SK-N-MC (cell line): ENCODE measurements around the gene DDC.

ENCODE experiments used
- EZH2 ChIP-seq: fragments of 200-600 bp; sonication (generic); IDR thresholded peaks from one replicate; pipeline ENCODE4 v1.6.1; 2017; ENCODE audit warnings: antibody characterized with exemption
- POLR2AphosphoS5 ChIP-seq: IDR thresholded peaks from 2 replicates; pipeline ENCODE4 v1.6.1; 2012; ENCODE audit warnings: mild to moderate bottlenecking, low read depth, low read length, borderline replicate concordance

DNA sequence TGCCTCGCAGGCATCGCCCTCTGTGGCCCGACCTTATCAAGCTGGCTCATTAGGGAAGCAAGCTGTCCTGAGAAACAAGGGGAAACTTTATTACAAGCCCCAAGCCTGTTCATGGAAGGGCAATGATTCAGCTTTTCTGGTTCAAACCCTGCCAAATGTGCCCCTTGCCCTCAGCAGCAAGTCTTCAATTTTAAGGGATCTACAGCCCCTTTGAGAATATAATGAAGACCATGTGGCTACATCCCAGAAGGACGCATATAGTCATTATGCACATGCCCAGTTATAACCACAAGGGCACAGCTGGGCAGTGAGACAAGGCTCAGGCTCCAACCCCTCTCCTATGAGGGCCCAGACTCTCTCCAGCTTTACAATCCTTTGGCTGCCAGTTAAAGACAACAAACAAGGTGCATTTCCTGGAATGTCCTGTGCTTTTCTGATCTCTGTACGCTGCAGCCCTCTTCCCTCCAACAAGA is 56.7 kb downstream of the DDC start:
- no peak for TF ChIP-seq POLR2AphosphoS5
- no peak for TF ChIP-seq EZH2
